HUES64 (cell line): ENCODE measurements around the gene DOCK2.

ENCODE experiments used
- H3K27ac ChIP-seq: 2 replicates; pipeline ENCODE4 v1.7.0; 2013; ENCODE audit warnings: low read depth, low read length, inconsistent platforms
- H3K27me3 ChIP-seq: 2 replicates; pipeline ENCODE4 v1.6.1; 2013; ENCODE audit warnings: mild to moderate bottlenecking, low read length; ENCODE audit not compliant: insufficient read depth
- H3K36me3 ChIP-seq: 2 replicates; pipeline ENCODE4 v1.6.1; 2013; ENCODE audit warnings: mild to moderate bottlenecking, low read length; ENCODE audit not compliant: insufficient read depth
- H3K4me1 ChIP-seq: 2 replicates; pipeline ENCODE4 v1.6.1; 2013; ENCODE audit warnings: mild to moderate bottlenecking, low read length, moderate library complexity; ENCODE audit not compliant: insufficient read depth
- H3K4me3 ChIP-seq: 2 replicates; pipeline ENCODE4 v1.5.1; 2013; ENCODE audit warnings: mild to moderate bottlenecking, low read length, moderate library complexity
- H3K9ac ChIP-seq: 2 replicates; pipeline ENCODE4 v1.6.1; 2013; ENCODE audit warnings: mild to moderate bottlenecking, low read depth, low read length
- H3K9me3 ChIP-seq: 2 replicates; pipeline ENCODE4 v1.6.1; 2013; ENCODE audit warnings: low read depth, low read length; ENCODE audit not compliant: insufficient read depth
- WGBS: fragments of 150-250, 120-280 bp; methylation state at CpG from one replicate; pipeline ENCODE4 v1.1.7; 2013; ENCODE audit warnings: missing lambda C conversion rate; 5-methylcytosine and 5-hydroxymethylcytosine counted together

DOCK2 gene

DNA sequence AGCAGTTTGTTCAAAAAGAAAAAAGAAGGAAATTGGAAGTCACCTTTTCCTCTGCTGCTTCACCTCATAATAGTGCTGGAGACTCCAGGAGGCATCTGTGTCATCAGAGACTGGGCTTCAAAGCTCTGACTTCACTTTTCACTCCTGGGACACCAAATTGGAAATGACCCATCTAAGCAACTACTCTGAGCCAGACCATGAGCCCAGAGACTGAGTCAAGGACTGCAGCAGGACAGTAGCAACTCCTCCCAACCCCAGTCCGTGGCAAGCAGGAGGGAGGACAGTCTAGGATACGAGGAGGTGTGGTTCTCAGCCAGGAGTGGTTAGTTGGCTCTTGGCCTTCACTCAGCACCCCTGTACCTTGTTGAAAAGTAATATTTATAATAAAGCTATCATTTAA lies 211.7 kb downstream of the DOCK2 start:
- Histone ChIP-seq H3K4me3 (no peak overlapping the region), H3K27me3 (no peaks in the 10 kb centered on the region), H3K9me3 (peaks cover 11% of the 10 kb centered on the region; the same call in 1 of the 2 replicates), H3K9ac (no peak overlapping the region), H3K4me1 (no peaks in the 10 kb centered on the region), H3K36me3 (no peaks in the 10 kb centered on the region), H3K27ac (no peak overlapping the region)
- 92% methylated on average over 2 of the region's 2 CpGs for WGBS

GRCh38 chr5:169850409-169850808 lies 213.3 kb downstream of the DOCK2 start:
- no peaks in the 10 kb centered on the region for H3K27me3 ChIP-seq
- H3K4me1 ChIP-seq = no peaks in the 10 kb centered on the region
- H3K9ac ChIP-seq = no peak overlapping the region
- no peaks in the 10 kb centered on the region for H3K36me3 ChIP-seq
- H3K27ac ChIP-seq = no peak overlapping the region
- H3K4me3 ChIP-seq = no peak overlapping the region
- H3K9me3 ChIP-seq = peaks cover 11% of the 10 kb centered on the region; the same call in 1 of the 2 replicates
- 98% methylated on average over 2 of the region's 2 CpGs for WGBS

DNA sequence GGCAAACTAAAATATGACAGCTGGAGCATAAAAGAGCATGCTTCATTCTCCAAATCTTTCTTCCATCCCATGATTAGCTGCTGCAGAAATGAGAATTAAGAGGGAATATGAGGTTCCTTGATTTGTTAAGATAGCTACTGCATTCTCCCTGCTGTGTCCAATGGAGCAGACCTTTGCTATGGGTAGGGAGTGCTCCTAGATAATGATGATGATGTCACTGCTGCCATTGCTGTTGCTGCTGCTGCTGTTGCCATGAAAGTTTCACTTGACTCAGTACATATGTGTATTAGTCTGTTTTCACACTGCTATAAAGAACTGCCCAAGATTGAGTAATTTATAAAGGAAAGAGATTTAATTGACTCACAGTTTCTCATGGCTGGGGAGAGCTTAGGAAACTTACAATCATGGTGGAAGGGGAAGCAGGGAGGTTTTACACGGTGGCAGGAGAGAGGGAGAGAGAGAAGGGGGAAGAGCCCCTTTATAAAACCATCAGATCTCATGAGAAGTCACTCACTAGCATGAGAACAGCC lies 214.3 kb downstream of the DOCK2 start:
- Histone ChIP-seq H3K4me3 (no peak overlapping the region), H3K9me3 (peaks cover 11% of the 10 kb centered on the region; the same call in 1 of the 2 replicates), H3K27me3 (no peaks in the 10 kb centered on the region), H3K27ac (no peak overlapping the region), H3K9ac (no peak overlapping the region), H3K36me3 (no peaks in the 10 kb centered on the region), H3K4me1 (no peaks in the 10 kb centered on the region)
- 89% methylated on average over 1 of the region's 1 CpG for WGBS

- Histone ChIP-seq H3K9me3 (no peaks in the 10 kb centered on the region), H3K4me1 (no peaks in the 10 kb centered on the region), H3K4me3 (no peak overlapping the region), H3K9ac (no peak overlapping the region), H3K36me3 (no peaks in the 10 kb centered on the region), H3K27ac (no peak overlapping the region), H3K27me3 (no peaks in the 10 kb centered on the region)
- WGBS = 95% methylated on average over 2 of the region's 2 CpGs
Measured at GRCh38 chr5:169856571-169856970, 219.5 kb downstream of the DOCK2 start.

- no peak overlapping the region for H3K27ac ChIP-seq
- H3K9ac ChIP-seq = no peak overlapping the region
- no peak overlapping the region for H3K4me3 ChIP-seq
- H3K4me1 ChIP-seq = no peaks in the 10 kb centered on the region
- H3K9me3 ChIP-seq = no peaks in the 10 kb centered on the region
- H3K27me3 ChIP-seq = no peaks in the 10 kb centered on the region
- H3K36me3 ChIP-seq = no peaks in the 10 kb centered on the region
- WGBS = 78% methylated on average over 2 of the region's 3 CpGs
Measured at GRCh38 chr5:169860585-169860984, 223.5 kb downstream of the DOCK2 start.

DNA sequence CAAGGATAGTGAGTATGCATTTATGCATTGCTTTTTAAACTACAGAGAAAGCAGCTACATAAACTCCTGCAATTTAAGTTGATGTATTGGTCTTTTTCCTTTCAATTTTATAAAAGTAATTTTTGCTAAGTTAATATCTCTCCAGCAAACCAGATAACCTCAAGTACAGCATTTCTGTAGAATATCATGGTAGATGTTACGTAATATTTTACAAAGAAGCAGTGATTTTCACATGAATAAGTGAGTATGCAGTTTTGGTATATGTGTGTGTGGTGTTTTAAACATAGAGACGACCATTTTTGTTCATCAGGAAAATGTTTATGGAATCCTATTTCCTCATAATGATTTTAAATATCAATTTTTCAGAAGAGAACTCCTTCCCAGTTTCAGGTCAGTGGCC lies 224.4 kb downstream of the DOCK2 start:
- Histone ChIP-seq H3K4me3 (no peak overlapping the region), H3K9ac (no peak overlapping the region), H3K27me3 (no peaks in the 10 kb centered on the region), H3K27ac (no peak overlapping the region), H3K36me3 (no peaks in the 10 kb centered on the region), H3K4me1 (no peaks in the 10 kb centered on the region), H3K9me3 (no peaks in the 10 kb centered on the region)
- 89% methylated on average over 2 of the region's 2 CpGs for WGBS

DNA sequence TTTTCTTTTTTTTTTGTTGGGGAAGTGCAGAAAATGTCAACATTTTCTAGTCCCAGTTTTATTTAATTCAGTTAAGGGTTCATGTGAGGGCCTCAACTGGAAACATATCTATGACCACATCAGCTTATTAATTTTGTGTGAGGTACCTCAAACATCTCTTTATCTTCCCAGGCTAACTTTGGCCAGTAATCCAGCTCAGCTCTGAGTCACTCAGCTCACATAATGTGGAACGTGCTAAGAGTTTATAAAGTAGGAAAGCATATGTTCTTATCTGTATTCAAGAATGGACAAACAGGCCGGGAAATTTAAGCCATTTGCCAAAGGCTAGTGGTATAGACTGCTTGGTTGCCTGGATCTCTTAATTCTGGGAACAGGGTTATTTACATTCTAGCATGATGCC lies 224.9 kb downstream of the DOCK2 start:
- no peak overlapping the region for H3K9ac ChIP-seq
- H3K9me3 ChIP-seq = no peaks in the 10 kb centered on the region
- no peaks in the 10 kb centered on the region for H3K27me3 ChIP-seq
- H3K36me3 ChIP-seq = no peaks in the 10 kb centered on the region
- WGBS = 97% methylated on average over 2 of the region's 2 CpGs
- H3K27ac ChIP-seq = no peak overlapping the region
- no peaks in the 10 kb centered on the region for H3K4me1 ChIP-seq
- H3K4me3 ChIP-seq = no peak overlapping the region

DNA sequence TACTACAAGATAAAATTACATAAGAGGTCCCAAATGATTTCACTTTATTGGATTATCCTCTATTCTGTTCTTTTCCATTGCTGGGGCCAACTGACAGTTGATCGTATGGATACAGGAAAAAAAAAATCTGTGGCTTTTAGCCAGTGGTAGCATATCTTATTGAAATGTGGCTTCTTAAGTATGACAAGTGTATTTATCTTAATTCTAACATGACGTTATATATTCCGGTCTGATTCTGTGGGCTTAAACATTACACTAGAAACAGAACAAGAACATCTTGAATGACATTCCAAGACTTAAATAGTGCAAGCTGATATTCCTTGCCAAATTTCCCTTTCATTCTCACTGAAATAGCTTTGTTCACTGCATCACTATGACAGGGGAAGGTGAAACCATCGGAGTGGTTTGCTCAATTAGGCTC lies 225.3 kb downstream of the DOCK2 start:
- no peaks in the 10 kb centered on the region for H3K27me3 ChIP-seq
- no peaks in the 10 kb centered on the region for H3K4me1 ChIP-seq
- WGBS = 92% methylated on average over 4 of the region's 4 CpGs
- no peak overlapping the region for H3K9ac ChIP-seq
- H3K4me3 ChIP-seq = no peak overlapping the region
- no peak overlapping the region for H3K27ac ChIP-seq
- H3K36me3 ChIP-seq = no peaks in the 10 kb centered on the region
- no peaks in the 10 kb centered on the region for H3K9me3 ChIP-seq

DNA sequence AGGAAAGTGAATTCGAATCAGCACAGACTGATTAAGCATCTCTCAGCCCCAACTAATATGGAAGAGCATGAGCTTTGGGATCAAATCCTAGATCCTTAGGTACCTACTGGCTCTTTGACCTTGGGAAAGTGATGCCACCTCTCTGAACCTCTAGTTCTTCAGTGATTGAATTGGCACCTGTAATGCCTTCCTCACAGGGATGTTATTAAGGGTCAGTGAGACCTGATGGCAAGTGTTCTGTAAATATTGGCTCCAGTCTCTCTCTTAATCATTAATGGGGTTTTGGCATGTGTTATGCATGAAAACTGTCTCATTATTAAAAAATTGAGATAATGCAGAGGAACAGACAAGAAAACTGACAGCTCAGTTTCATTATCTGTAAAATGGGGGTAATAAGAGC lies 227.4 kb downstream of the DOCK2 start:
- no peaks in the 10 kb centered on the region for H3K27me3 ChIP-seq
- no peak overlapping the region for H3K27ac ChIP-seq
- H3K9ac ChIP-seq = no peak overlapping the region
- no peaks in the 10 kb centered on the region for H3K9me3 ChIP-seq
- 90% methylated on average over 1 of the region's 1 CpG for WGBS
- H3K4me1 ChIP-seq = no peaks in the 10 kb centered on the region
- no peak overlapping the region for H3K4me3 ChIP-seq
- no peaks in the 10 kb centered on the region for H3K36me3 ChIP-seq

- no peaks in the 10 kb centered on the region for H3K27me3 ChIP-seq
- no peaks in the 10 kb centered on the region for H3K9me3 ChIP-seq
- no peak overlapping the region for H3K4me3 ChIP-seq
- no peak overlapping the region for H3K9ac ChIP-seq
- 98% methylated on average over 2 of the region's 2 CpGs for whole genome bisulfite sequencing
- H3K4me1 ChIP-seq = no peaks in the 10 kb centered on the region
- H3K27ac ChIP-seq = no peak overlapping the region
- no peaks in the 10 kb centered on the region for H3K36me3 ChIP-seq
Measured at GRCh38 chr5:169867347-169867746, 230.3 kb downstream of the DOCK2 start.

- no peak overlapping the region for H3K4me3 ChIP-seq
- H3K9me3 ChIP-seq = no peaks in the 10 kb centered on the region
- no peak overlapping the region for H3K9ac ChIP-seq
- no peaks in the 10 kb centered on the region for H3K4me1 ChIP-seq
- no peak overlapping the region for H3K27ac ChIP-seq
- H3K36me3 ChIP-seq = no peaks in the 10 kb centered on the region
- no peaks in the 10 kb centered on the region for H3K27me3 ChIP-seq
- WGBS = 92% methylated on average over 3 of the region's 3 CpGs
Measured at GRCh38 chr5:169869066-169869465, 232.0 kb downstream of the DOCK2 start.

- no peaks in the 10 kb centered on the region for H3K9me3 ChIP-seq
- no peak overlapping the region for H3K9ac ChIP-seq
- no peaks in the 10 kb centered on the region for H3K36me3 ChIP-seq
- no peak overlapping the region for H3K4me3 ChIP-seq
- H3K27ac ChIP-seq = no peak overlapping the region
- WGBS = 94% methylated on average over 2 of the region's 2 CpGs
- no peaks in the 10 kb centered on the region for H3K4me1 ChIP-seq
- H3K27me3 ChIP-seq = no peaks in the 10 kb centered on the region
Measured at GRCh38 chr5:169870211-169870610, 233.1 kb downstream of the DOCK2 start.
